B cell (primary cell): ENCODE data around the gene TPST1.
"Not testable (repeated sequence)": the region's sequence is repeated elsewhere in the genome, so short reads cannot be mapped to it uniquely, and the experiment has no call there.

ENCODE experiments used
- CTCF ChIP-seq: fragments of 200-600 bp; IDR thresholded peaks from one replicate; pipeline ENCODE4 v1.8.0; 2022; ENCODE audit warnings: antibody characterized with exemption, mild to moderate bottlenecking
- EZH2 ChIP-seq: IDR thresholded peaks from 2 replicates; pipeline ENCODE4 v1.6.1; 2012; ENCODE audit warnings: borderline replicate concordance, low read depth, mild to moderate bottlenecking, moderate library complexity, low read length; ENCODE audit not compliant: insufficient read depth, poor library complexity, severe bottlenecking

- TF ChIP-seq CTCF, EZH2: not testable (repeated sequence)
Observed at GRCh38 chr7:66395128-66395571, 190.0 kb downstream of the TPST1 start.
